HPDE6-E6E7 (cell line): ENCODE data around the gene GNPDA2.
"Not testable (repeated sequence)": the region's sequence is repeated elsewhere in the genome, so short reads cannot be mapped to it uniquely, and the experiment has no call there.

ENCODE experiments used
- DNase-seq: peaks from one replicate; pipeline ENCODE4 v3.0.0; 2011; ENCODE audit warnings: missing footprints; ENCODE audit errors: extremely low spot score

GNPDA2 gene

GRCh38 chr4:44726038-44726871 is at the start of gene GNPDA2:
Gene GNPDA2 (minus strand): TSS chr4:44726556. CDS start chr4:44722207, 4,349 bp downstream.
- DNase-seq, result peak; percentile 78

GRCh38 chr4:44772340-44772739 is 46.0 kb upstream of the GNPDA2 start:
- no peak for DNase-seq

GRCh38 chr4:44771789-44772188 is 45.4 kb upstream of the GNPDA2 start:
- no peak for DNase-seq

- DNase-seq, result no peak
Observed at GRCh38 chr4:44766453-44766852, 40.1 kb upstream of the GNPDA2 start.

- DNase-seq, result no peak
Observed at GRCh38 chr4:44765116-44765515, 38.8 kb upstream of the GNPDA2 start.

GRCh38 chr4:44761306-44761705 is 35.0 kb upstream of the GNPDA2 start:
- no peak for DNase-seq

GRCh38 chr4:44760142-44760898 is 34.0 kb upstream of the GNPDA2 start:
- no peak for DNase-seq

- no peak for DNase-seq
Observed at GRCh38 chr4:44756559-44756958, 30.2 kb upstream of the GNPDA2 start.

- DNase-seq, result no peak
Observed at GRCh38 chr4:44740201-44740600, 13.8 kb upstream of the GNPDA2 start.

- DNase-seq, result no peak
Observed at GRCh38 chr4:44738615-44739014, 12.3 kb upstream of the GNPDA2 start.

- no peak for DNase-seq
Observed at GRCh38 chr4:44736900-44737299, 10.5 kb upstream of the GNPDA2 start.

- not testable (repeated sequence) for DNase-seq
Observed at GRCh38 chr4:44728694-44729093, 2.3 kb upstream of the GNPDA2 start.

GRCh38 chr4:44727471-44727870 is 1.1 kb upstream of the GNPDA2 start:
- DNase-seq, result no peak

GRCh38 chr4:44725726-44726037 is 674 bp downstream of the GNPDA2 start:
- DNase-seq, result no peak

- DNase-seq, result no peak
Observed at GRCh38 chr4:44725166-44725565, 1.2 kb downstream of the GNPDA2 start.

GRCh38 chr4:44722001-44722400 is 4.4 kb downstream of the GNPDA2 start:
- DNase-seq, result peak; percentile 21

GRCh38 chr4:44720371-44720770 is 6.0 kb downstream of the GNPDA2 start:
- DNase-seq, result no peak

GRCh38 chr4:44716597-44716996 is 9.8 kb downstream of the GNPDA2 start:
- DNase-seq, result no peak

- no peak for DNase-seq
Observed at GRCh38 chr4:44713125-44713524, 13.2 kb downstream of the GNPDA2 start.

GRCh38 chr4:44704673-44705072 is 21.7 kb downstream of the GNPDA2 start:
- DNase-seq, result no peak

GRCh38 chr4:44701037-44701436 is 25.3 kb downstream of the GNPDA2 start:
- no peak for DNase-seq

GRCh38 chr4:44700427-44700826 is 25.9 kb downstream of the GNPDA2 start:
- DNase-seq, result no peak

- no peak for DNase-seq
Observed at GRCh38 chr4:44684648-44685047, 41.7 kb downstream of the GNPDA2 start.
